Measurements from ENCODE around the gene SMAD5.

SMAD5 gene

DNA sequence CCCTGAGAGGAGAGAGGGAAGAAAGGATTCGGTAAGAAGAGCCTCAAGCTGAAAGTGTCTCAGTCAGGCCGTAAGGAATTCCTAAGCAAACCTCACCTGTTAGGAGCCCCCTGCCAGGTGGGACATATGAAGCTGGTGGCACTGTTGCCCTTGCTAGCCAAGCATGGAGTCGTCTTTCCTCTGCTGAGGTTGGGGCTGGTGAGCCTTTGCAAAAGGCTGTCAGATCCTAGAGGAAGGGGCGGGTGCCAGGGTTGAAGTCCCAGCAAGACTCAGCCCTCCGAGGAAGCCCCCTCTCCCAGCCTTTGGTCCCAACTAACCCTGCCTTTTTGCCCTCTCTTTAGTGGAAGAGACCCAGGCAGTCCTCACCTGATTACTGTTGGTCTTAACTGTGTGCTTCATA is 65.8 kb downstream of the SMAD5 start (continued):
- TF ChIP-seq ZBTB48 (tag by site-specific recombination; IDR thresholded peaks at IDR 0.05) (no peak), ZNF140 (tag by site-specific recombination; IDR thresholded peaks at IDR 0.05) (no peak)

DNA sequence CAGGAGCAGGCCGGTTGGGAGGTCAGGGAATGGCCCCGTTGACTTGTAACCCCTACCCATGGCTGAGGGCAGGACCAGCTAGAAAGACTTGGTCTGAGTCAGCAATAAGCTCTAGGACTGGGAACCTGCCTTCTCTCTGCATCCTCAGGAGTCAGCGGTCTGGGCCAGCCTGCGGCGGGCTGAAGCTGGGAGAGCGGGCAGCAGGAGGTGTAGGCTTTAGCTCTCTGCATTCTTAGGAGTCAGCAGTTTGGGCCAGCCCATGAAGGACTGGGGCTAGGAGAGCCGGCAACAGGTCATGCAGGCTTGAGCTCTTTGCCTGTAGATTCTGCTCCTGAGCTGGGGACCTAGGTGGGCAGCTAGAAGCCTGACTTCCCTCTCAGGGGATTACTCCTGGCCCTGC is 66.8 kb downstream of the SMAD5 start:
- Histone ChIP-seq H3K9me3 (ENCODE audit: control insufficient read depth, insufficient read depth, low read depth, low read length) (no peaks in the 10 kb centered on the region), H3K27ac (ENCODE audit: extremely low read depth, low read depth, low read length) (no peak overlapping the region), H3K4me3 (ENCODE audit: low read depth, low read length) (no peak overlapping the region), H3K36me3 (ENCODE audit: control insufficient read depth in 2 of 2, insufficient read depth in 1 of 2, low read length in 2 of 2) (no peaks in the 10 kb centered on the region), H3K4me1 (ENCODE audit: control insufficient read depth, insufficient read depth, low read length) (no peaks in the 10 kb centered on the region)
- ChIA-PET POLR2A (no interaction called here), CTCF (interaction anchor here (3.3 kb wide), 1 partner anchor 13 kb away, joined by 18 read pairs; no protein-coding TSS in a partner anchor)
- peak; percentile 51; the same call in 1 of the 2 replicates for TF ChIP-seq SCRT2 (tag by site-specific recombination; IDR thresholded peaks at IDR 0.05)
- TF ChIP-seq, protein P1, sequence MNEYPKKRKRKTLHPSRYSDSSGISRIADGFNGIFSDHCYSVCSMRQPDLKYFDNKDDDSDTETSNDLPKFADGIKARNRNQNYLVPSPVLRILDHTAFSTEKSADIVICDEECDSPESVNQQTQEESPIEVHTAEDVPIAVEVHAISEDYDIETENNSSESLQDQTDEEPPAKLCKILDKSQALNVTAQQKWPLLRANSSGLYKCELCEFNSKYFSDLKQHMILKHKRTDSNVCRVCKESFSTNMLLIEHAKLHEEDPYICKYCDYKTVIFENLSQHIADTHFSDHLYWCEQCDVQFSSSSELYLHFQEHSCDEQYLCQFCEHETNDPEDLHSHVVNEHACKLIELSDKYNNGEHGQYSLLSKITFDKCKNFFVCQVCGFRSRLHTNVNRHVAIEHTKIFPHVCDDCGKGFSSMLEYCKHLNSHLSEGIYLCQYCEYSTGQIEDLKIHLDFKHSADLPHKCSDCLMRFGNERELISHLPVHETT (tag by site-specific recombination; IDR thresholded peaks at IDR 0.05), result no peak

DNA sequence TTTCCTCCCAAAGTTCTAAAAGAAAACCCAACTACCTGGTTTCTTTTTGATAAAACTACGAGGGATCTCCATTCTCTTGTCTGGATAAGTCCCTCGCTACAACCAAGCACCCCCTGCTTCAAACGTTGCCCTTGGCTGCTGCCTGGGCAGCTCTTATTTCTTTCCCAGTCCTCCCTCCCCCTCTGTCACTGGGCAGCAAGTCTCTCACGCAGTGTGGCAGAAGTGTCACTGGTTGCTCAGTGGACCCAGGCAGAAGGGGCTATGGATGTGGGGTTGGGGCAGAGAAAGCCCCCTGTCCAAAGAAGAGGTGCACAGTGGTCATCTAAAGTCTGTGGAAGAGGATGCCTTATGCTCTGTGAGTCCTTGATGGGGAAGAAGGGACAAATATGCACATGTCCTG is 67.5 kb downstream of the SMAD5 start:
- POLR2A ChIA-PET, result no interaction called here
- CTCF ChIA-PET, result interaction anchor here (0.9 to 3.3 kb wide), 2 partner anchors 12 to 254 kb away, joined by 4 to 18 read pairs; no protein-coding TSS in a partner anchor
- Histone ChIP-seq H3K4me3 (ENCODE audit: low read depth, low read length) (no peak overlapping the region), H3K4me1 (ENCODE audit: control insufficient read depth, insufficient read depth, low read length) (no peaks in the 10 kb centered on the region), H3K9me3 (ENCODE audit: control insufficient read depth, insufficient read depth, low read depth, low read length) (no peaks in the 10 kb centered on the region), H3K27ac (ENCODE audit: extremely low read depth, low read depth, low read length) (no peak overlapping the region), H3K36me3 (ENCODE audit: control insufficient read depth in 2 of 2, insufficient read depth in 1 of 2, low read length in 2 of 2) (no peaks in the 10 kb centered on the region)
- TF ChIP-seq ZNF202 (tag by site-specific recombination; IDR thresholded peaks at IDR 0.05; ENCODE audit: borderline replicate concordance) (no peak), ZNF610 (tag by site-specific recombination; IDR thresholded peaks at IDR 0.05; ENCODE audit: borderline replicate concordance) (no peak), MYNN (tag by site-specific recombination; IDR thresholded peaks at IDR 0.05; ENCODE audit: borderline replicate concordance) (no peak), ZBTB17 (tag by site-specific recombination; IDR thresholded peaks at IDR 0.05) (no peak), ZBTB8A (tag by site-specific recombination; IDR thresholded peaks at IDR 0.05) (no peak), ZSCAN16 (tag by site-specific recombination; IDR thresholded peaks at IDR 0.05) (no peak), ZNF174 (tag by site-specific recombination; IDR thresholded peaks at IDR 0.05) (no peak), ZNF654 (tag by site-specific recombination; IDR thresholded peaks at IDR 0.05; ENCODE audit: low read depth) (no peak), ZNF335 (tag by site-specific recombination; conservative IDR thresholded peaks at IDR 0.05) (no peak), IKZF3 (tag by site-specific recombination; IDR thresholded peaks at IDR 0.05) (no peak), ZNF133 (tag by site-specific recombination; IDR thresholded peaks at IDR 0.05) (no peak)
- TF ChIP-seq, protein P2, sequence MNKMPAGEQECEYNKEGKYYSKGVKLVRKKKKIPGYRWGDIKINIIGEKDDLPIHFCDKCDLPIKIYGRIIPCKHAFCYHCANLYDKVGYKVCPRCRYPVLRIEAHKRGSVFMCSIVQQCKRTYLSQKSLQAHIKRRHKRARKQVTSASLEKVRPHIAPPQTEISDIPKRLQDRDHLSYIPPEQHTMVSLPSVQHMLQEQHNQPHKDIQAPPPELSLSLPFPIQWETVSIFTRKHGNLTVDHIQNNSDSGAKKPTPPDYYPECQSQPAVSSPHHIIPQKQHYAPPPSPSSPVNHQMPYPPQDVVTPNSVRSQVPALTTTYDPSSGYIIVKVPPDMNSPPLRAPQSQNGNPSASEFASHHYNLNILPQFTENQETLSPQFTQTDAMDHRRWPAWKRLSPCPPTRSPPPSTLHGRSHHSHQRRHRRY (tag by site-specific recombination; IDR thresholded peaks at IDR 0.05), result no peak

DNA sequence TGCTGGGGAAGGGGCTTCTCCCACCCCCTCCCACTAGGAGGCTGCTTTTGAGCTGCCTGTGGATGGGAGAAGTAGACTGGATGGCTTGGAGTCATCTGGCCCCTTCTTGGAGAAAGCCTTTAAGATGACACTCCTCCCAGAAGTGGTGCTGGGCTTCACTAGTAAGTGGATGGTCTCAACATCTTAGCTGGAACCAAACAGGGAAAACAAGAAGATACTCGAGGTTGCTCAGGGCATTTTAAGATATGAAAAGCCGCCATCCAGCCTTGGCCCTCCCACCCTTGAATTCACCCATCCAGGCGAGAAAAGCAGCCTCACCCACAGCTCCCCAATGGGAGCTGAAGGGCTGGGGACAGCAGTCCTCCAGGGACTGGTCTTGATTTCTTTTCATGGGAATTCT is 68.1 kb downstream of the SMAD5 start:
- Histone ChIP-seq H3K36me3 (ENCODE audit: control insufficient read depth in 2 of 2, insufficient read depth in 1 of 2, low read length in 2 of 2) (no peaks in the 10 kb centered on the region), H3K9me3 (ENCODE audit: control insufficient read depth, insufficient read depth, low read depth, low read length) (no peaks in the 10 kb centered on the region), H3K4me3 (ENCODE audit: low read depth, low read length) (no peak overlapping the region), H3K27ac (ENCODE audit: extremely low read depth, low read depth, low read length) (no peak overlapping the region), H3K4me1 (ENCODE audit: control insufficient read depth, insufficient read depth, low read length) (no peaks in the 10 kb centered on the region)
- ChIA-PET POLR2A (no interaction called here), CTCF (interaction anchor here (0.9 to 3.3 kb wide), 2 partner anchors 11 to 255 kb away, joined by 4 to 18 read pairs; no protein-coding TSS in a partner anchor)
- TF ChIP-seq KLF7 (tag by site-specific recombination; IDR thresholded peaks at IDR 0.05; ENCODE audit: borderline replicate concordance), result no peak
- TF ChIP-seq, protein P3, sequence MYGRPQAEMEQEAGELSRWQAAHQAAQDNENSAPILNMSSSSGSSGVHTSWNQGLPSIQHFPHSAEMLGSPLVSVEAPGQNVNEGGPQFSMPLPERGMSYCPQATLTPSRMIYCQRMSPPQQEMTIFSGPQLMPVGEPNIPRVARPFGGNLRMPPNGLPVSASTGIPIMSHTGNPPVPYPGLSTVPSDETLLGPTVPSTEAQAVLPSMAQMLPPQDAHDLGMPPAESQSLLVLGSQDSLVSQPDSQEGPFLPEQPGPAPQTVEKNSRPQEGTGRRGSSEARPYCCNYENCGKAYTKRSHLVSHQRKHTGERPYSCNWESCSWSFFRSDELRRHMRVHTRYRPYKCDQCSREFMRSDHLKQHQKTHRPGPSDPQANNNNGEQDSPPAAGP (tag by site-specific recombination; IDR thresholded peaks at IDR 0.05), result no peak
- no peak for TF ChIP-seq ZNF48 (tag by site-specific recombination; IDR thresholded peaks at IDR 0.05)
- TF ChIP-seq ZNF324 (tag by site-specific recombination; IDR thresholded peaks at IDR 0.05), result no peak
- TF ChIP-seq BCL11B (tag by site-specific recombination; IDR thresholded peaks at IDR 0.05; ENCODE audit: low read depth), result no peak
- no peak for TF ChIP-seq ZNF114 (tag by site-specific recombination; IDR thresholded peaks at IDR 0.05)
- TF ChIP-seq, protein P1 (tag by site-specific recombination; IDR thresholded peaks at IDR 0.05), result no peak
- TF ChIP-seq ZNF514 (tag by site-specific recombination; IDR thresholded peaks at IDR 0.05), result no peak
- no peak for TF ChIP-seq ZNF501 (tag by site-specific recombination; IDR thresholded peaks at IDR 0.05)

All from HEK293 (cell line).